ENCODE data around the gene CYP24A1.
A peak's percentile ranks its signal among the peaks of the same experiment; 100 is the strongest.

The CYP24A1 gene

GRCh38 chr20:54201268-54201846, 27.6 kb upstream of the CYP24A1 start:
- no peak for DNase-seq (ENCODE audit: low read depth)

DNA sequence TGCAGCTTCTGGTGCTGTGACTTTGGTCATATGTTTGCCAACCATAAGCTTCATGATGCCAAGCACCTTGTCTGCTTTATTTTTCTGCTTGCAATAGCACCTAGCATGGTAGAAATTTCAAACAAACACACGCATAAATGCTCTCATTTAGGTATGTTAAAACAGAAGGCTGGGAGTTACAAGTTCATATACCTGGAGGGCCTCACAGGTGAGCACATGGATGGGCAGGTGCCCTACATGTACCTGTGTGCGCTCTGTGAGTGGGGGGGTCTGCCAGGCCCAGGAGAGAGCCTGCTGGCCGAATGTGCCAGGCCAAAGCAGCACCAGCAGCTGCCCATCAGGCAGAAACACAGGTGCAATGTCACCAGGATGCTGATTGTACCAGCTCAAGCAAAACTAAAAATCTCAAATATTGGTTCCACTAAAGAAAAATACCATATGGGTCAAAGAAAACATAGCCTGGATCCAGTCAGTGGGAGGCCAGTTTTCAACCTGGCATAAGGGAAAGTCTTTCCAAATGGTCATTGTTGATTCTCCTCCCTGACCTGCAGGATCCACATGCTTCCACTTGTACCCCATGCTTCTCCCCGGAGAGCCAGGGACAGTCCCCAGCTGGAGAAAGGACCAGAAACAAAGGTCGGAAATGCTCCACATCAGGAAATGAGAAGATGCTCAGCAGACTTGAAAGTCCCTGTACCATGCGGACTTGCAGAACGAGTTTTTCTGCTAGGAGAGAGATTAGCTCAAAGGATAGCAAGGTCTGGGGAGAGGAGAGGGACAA, 26.9 kb upstream of the CYP24A1 start:
- no peak for DNase-seq (ENCODE audit: low read depth)

GRCh38 chr20:54199721-54200176, 26.0 kb upstream of the CYP24A1 start:
- DNase-seq (ENCODE audit: low read depth), result peak; percentile 73

DNA sequence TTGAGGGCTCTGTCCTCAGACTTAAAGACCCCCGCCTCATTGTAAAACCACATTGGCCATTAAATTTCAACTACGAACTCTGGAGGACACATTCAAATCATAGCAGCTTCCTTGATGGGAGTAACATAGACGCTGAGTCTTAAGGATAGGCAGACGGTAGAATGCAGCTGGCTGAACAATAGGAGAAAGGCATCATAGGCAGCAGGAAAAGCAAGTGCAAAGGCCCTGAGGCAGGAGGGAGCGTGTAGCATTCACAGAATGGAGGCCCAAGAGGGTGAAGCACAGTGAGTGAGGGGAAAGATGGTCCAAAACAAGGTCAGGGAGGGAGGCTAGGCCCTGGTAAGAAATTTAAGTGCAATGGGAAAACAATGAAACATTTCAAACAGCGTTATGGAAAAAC, 25.5 kb upstream of the CYP24A1 start:
- DNase-seq (ENCODE audit: low read depth), result no peak

DNA sequence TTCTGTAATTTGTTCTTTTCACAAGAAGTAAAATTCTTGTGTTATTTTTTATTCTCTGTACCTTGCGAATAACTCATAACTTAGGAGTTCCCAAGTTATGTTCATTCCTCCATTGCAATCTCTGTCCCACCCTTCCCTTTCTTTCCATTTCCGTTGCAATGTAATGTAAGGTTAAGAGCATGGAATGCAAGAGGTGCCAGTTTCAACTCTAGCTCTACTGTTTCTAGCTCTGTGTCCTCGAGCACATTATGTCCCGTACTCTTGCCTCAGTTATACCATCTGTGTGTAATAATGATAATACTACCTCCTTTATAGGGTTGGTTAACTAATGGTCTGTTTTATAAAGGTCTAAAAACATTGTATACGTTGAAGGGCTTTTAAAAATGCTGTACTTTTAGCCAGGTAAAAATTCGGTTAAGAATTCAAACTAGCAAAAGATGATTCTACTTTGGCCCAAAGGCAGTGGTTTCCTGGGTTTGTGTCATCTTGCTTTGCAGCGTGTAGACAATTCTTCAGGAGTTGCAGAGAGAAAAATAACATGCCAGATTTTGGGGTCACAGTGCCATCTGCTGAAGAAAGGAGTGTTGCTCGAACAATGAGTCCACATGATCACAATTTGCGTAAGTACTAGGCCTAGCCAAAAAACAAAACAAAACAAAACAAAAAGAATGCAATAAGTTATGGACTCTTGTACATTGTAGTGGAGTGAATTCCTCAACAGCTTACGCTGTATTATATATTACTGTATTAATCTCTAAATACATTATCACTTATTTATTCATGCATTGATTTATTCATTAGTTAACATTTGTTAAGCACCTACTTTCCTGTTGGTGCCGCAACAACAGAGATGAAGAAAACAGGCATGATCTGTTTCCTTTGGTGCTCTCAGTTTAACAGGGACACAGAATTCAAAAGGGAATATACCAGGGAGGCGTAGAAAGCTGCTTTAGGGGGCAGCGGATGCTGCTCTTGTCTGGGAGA, 24.1 kb upstream of the CYP24A1 start:
- peak; percentile 77 for DNase-seq (ENCODE audit: low read depth)

GRCh38 chr20:54195483-54196472, 22.0 kb upstream of the CYP24A1 start:
- no peak for DNase-seq (ENCODE audit: low read depth)

DNA sequence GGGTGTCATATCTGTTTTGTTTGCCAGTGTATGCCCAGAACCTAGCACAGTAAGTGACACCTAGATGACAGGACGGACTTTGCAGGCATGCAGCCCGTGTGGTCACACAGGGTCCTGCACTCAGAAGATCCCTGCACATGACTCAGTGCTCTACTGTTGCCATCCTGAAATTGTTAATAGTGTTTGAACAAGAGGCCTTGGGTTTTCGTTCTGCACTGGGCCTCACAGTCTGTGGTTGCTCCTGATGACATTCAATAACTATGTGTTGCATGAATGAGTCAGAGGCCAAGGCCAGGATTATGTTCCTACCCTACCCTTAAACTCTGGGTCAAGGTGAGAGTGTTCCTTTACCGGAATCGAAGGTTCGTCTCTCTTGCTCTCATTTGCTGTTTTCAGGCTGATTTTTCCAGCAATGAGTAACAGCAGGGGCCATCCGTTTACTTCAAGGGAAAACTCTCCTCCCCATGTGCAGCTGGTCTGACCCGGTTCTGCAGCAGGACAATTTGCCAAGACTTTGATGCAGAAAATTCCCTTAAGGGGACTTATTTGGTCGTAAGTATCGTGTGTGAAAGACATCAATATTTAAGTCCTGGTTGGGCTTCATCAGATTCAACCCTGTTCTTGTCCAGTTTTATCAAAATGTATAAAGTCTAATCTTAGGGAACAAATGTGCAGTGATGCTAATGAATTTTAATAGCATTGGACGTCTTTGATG, 21.1 kb upstream of the CYP24A1 start:
- peak; percentile 40 for DNase-seq (ENCODE audit: low read depth)

DNA sequence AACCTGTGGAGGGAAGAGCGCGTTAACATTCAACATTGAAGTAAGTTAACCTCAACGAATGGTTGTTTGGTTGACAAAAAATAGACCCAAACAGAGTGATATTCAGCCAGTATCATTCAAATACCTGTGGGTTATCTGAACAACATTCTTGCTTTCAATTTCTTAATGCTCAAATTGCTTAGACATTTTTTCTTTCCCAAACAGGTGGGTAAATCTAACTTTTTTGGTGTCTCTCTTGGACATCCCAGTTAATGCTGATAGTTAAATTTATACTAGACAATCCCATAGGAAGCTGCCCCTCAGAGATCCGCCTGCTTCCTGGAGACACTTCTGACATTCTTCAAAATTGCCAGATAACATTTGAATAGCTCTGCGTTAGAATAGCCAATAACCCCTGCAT, 20.0 kb upstream of the CYP24A1 start:
- DNase-seq (ENCODE audit: low read depth), result no peak

- DNase-seq (ENCODE audit: low read depth), result no peak
These were observed 16.4 kb upstream of the CYP24A1 start for GRCh38 chr20:54190217-54190616.

DNA sequence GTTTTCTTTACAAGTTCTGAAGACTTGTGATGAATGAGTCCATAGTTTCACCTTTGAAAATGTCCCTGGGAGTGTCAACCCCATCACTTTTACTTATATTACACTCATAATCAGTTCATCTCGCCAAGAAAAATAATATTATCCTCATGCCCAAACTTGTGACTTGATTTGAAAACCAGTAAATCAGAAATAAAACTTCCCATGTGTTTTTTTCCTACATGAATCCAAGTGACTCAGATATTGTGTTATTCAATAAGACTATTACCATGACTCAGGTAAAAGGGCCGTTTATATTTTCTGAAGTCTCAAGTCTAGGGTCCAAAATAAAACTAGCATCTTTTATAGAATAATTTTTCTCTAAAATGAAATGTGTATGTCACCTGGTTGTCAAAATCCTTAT, 15.8 kb upstream of the CYP24A1 start:
- DNase-seq (ENCODE audit: low read depth), result no peak

DNA sequence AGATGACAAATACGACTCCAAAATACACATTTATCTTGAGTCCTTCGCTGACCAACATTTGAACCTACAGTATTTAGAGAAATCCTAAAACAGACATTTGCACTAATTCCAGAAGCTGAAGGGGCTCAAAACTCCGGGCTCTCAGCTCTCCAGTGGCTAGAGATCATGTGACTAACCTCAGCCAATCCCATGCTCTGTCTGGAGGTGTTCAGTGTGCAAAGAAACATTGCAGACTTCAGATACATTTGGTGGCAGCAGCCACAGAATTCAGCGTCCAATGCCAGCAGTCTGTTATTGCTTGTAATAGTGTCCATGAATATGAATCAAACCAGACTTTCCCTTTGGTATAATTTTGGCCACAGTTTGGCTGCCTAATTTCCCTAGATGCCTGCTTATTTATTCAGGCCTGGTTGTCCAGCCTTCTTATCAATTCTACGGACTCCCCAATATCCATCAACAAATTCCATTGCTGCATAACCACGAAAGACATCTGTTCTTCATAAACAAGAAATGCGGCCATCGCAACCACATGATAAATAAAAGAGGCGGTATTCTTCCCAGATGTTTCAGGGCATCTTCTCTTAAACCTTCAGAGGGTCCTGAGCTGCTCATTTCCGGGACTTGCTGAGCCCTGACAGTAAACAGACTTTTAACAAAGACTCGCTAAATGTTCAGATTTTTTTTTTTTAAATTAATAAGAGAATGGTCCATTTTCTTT, 14.5 kb upstream of the CYP24A1 start:
- no peak for DNase-seq (ENCODE audit: low read depth)

DNA sequence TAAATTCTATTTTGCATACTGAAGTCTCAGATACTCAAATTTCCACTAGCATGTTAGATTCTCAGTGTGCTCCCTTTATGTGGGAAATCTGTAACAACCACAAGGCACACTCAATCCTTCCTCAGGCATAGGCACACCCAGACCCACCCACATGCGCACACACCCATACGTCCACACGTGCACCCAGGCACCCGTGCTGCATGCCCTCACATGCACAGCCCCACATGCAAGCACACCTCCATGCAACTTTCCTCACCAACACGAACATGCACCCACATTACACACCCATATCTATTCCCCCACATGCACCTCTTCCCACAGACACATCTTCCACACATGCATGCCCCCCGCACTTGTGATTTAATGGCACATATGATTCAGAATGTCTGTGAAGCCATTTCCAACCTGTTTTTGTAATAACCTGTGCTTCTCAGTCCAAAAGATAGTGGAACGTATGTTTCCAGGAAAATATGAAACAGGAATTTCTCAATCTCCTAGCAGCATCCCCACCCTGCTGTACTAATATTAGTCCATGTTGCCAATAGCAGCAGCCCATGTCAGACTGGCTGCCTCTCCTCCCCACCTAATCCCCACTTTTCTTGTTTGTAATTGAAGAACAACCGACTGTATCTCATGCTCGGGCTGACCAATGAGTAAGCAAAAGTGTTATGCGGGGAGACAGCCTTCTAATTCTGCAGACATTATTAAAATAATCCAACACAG, 11.3 kb upstream of the CYP24A1 start:
- DNase-seq (ENCODE audit: low read depth), result no peak

GRCh38 chr20:54184071-54184470, 10.3 kb upstream of the CYP24A1 start:
- DNase-seq (ENCODE audit: low read depth), result no peak

- no peak for DNase-seq (ENCODE audit: low read depth)
These were observed 7.1 kb upstream of the CYP24A1 start for GRCh38 chr20:54180931-54181330.

DNA sequence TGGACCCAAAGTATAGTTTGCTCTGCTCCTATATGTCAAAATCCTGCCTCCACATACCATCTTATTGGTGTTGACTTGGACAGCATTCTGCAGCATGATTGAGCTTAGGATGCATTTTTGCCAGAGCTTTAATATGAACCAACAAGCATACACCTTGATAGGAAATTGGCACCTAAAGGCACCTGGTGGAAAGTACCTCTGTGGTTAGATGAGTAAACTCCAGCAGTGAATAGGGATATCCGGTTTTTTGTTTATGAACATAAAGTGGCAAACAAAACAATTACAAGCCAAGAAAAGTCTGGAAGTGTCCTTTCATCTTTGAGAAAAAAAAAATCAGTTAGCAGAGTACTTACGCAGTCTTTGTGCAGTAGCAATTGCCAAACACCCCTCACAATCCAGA, 6.2 kb upstream of the CYP24A1 start:
- no peak for DNase-seq (ENCODE audit: low read depth)

- no peak for DNase-seq (ENCODE audit: low read depth)
These were observed 4.5 kb upstream of the CYP24A1 start for GRCh38 chr20:54178256-54178655.

DNA sequence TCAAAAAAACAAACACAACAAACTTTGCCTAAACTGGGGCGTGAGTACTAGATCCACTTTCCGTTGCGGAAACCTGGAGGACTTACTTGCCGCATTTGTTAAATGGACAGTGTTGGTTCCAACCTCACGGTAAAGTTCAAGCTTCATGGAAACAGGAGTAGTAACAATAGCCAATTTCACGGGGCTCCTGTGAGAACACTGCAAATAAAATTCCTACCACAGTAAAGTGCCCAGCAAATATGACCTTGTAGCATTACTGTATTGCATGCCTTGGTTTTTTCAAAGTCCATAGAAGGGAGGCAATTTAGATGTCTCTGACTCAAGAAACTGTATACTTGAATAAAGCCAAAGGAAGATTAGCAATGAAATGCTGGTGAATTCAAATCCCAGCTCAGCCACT, 3.6 kb upstream of the CYP24A1 start:
- no peak for DNase-seq (ENCODE audit: low read depth)

DNA sequence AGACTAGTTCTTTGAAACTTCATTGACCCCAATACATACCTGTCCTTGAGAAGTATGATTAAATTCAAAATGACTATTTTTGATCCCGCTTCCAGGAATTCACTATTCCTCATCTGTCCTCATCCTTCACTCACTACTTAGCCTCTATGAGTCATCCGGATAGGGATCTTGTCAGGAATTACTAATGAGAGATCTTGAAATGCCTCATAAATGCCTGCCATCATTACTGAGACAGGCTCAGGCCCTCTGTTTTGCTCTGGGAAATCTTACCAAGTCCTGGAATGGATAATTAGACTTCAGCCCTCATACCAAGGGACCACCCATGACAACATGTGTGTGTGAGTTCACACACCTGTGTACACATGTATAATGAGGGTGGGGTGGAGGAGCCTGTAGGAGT, 2.8 kb upstream of the CYP24A1 start:
- no peak for DNase-seq (ENCODE audit: low read depth)

DNA sequence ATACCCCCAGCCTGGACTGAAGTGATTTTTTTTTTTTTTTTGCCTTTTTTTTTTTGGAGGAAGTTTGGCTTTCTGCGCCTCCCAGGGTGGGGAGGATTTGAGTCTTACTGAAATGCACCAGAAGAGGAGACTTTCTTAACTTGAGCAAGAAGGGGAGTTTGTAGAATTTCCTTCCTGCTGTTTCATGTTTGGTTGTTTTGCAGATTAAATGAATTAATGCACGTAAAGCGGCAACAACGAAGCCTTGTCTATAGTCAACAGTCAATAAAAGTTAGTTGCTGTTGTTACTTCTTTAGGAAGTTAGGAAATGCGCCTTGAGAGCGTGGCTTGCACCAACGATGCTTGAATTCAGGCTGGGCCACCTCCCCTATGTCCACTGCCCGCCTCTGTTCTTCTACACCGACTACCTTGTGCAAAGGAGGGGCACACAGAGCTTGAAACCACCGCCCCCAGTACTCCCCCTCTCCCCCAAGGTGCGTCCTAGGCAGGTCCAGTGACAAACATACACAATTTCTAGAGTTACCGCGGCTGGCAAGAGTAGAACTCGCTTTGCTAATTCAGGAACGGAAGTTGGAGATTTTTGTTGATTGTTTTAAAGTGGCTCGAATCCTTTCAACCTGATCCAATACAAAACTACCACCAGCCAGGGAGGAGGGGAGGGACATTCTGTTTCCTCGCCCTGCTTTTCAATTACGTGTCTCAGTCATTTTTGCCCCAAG, 830 bp upstream of the CYP24A1 start:
- DNase-seq (ENCODE audit: low read depth), result no peak

All from iris pigment epithelial cell (primary cell).